ENCODE data around the gene FLNB.

Gene FLNB

GRCh38 chr3:58164199-58164879 is 156.1 kb downstream of the FLNB start:
- peak; percentile 76 for DNase-seq (ENCODE audit: low spot score)

GRCh38 chr3:58164906-58165821 is 156.9 kb downstream of the FLNB start:
- DNase-seq (ENCODE audit: low spot score) = no peak

GRCh38 chr3:58167431-58168351 is 159.5 kb downstream of the FLNB start:
- peak; percentile 62 for DNase-seq (ENCODE audit: low spot score)

- no peak for DNase-seq (ENCODE audit: low spot score)
These were observed 160.3 kb downstream of the FLNB start for GRCh38 chr3:58168498-58168897.

GRCh38 chr3:58169371-58169770 is 161.1 kb downstream of the FLNB start:
- no peak for DNase-seq (ENCODE audit: low spot score)

GRCh38 chr3:58170376-58170775 is 162.2 kb downstream of the FLNB start:
- DNase-seq (ENCODE audit: low spot score) = no peak

- no peak for DNase-seq (ENCODE audit: low spot score)
These were observed 162.9 kb downstream of the FLNB start for GRCh38 chr3:58171126-58171525.

- DNase-seq (ENCODE audit: low spot score) = no peak
These were observed 164.9 kb downstream of the FLNB start for GRCh38 chr3:58173029-58173668.

- peak; percentile 38 for DNase-seq (ENCODE audit: low spot score)
These were observed 165.6 kb downstream of the FLNB start for GRCh38 chr3:58173669-58174398.

- no peak for DNase-seq (ENCODE audit: low spot score)
These were observed 166.9 kb downstream of the FLNB start for GRCh38 chr3:58175187-58175436.

- peak; percentile 63 for DNase-seq (ENCODE audit: low spot score)
These were observed 167.4 kb downstream of the FLNB start for GRCh38 chr3:58175437-58176184.

- DNase-seq (ENCODE audit: low spot score) = no peak
These were observed 167.9 kb downstream of the FLNB start for GRCh38 chr3:58176185-58176530.

GRCh38 chr3:58176827-58177489 is 168.7 kb downstream of the FLNB start:
- peak; percentile 39 for DNase-seq (ENCODE audit: low spot score)

GRCh38 chr3:58177747-58178527 is 169.7 kb downstream of the FLNB start:
- DNase-seq (ENCODE audit: low spot score) = peak; percentile 81

GRCh38 chr3:58178528-58179234 is 170.5 kb downstream of the FLNB start:
- no peak for DNase-seq (ENCODE audit: low spot score)

- no peak for DNase-seq (ENCODE audit: low spot score)
These were observed 171.2 kb downstream of the FLNB start for GRCh38 chr3:58179235-58180098.

- DNase-seq (ENCODE audit: low spot score) = no peak
These were observed 172.1 kb downstream of the FLNB start for GRCh38 chr3:58180099-58180880.
